Iris pigment epithelial cell (primary cell): ENCODE measurements around the gene CDV3.
A peak's percentile ranks its signal among the peaks of the same experiment; 100 is the strongest.
"Not testable (repeated sequence)": the region's sequence is repeated elsewhere in the genome, so short reads cannot be mapped to it uniquely, and the experiment has no call there.

Experiments used
- DNase-seq: peaks from one replicate; pipeline ENCODE4 v3.0.0-alpha.2; 2011; ENCODE audit warnings: low read depth

CDV3 gene

GRCh38 chr3:133573629-133574194, at the start of gene CDV3:
CDV3 (plus strand) TSS chr3:133573686; CDS start chr3:133574045, 359 bp downstream.
- DNase-seq = no peak

DNA sequence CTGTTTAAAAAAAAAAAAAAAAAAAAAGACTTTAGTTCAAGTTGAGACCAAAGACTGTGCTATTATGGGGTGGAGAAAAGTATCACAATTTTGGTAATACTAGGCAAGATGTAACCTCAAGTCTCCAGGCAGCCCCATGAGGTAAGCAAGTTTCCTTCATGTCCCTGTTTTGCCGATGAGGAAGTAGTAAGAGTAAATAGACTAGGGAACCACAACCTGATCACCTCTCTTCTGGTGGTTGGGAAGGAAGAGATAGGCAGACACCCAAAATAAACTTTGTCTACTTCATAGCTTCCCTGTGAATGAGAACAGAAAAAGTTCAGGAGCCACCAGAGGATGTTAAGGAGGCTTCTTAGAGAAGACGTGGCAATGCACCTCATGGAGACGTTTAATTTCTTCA, 49.7 kb upstream of the CDV3 start:
- not testable (repeated sequence) for DNase-seq

DNA sequence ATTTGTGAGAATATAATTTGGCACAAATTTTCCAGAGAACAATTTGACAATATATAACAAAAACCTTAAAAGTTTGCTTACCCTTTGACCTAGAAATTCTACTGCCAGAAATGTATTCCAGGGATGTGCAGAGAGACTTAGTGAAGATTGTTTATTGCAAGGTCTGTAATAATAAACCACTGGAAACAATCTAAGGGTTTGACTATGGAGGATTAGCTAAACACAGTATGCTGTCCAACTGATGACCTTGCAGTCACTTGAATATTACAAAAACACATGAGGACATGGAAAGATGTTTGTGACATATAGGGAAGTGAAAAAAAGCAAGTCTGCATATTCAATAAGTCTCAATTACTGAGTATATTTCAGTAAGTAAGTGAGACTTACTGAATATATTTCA, 48.1 kb upstream of the CDV3 start:
- peak; percentile 40 for DNase-seq

- DNase-seq = no peak
Measured at GRCh38 chr3:133527081-133527715, 46.3 kb upstream of the CDV3 start.

- DNase-seq = no peak
Measured at GRCh38 chr3:133529809-133530208, 43.7 kb upstream of the CDV3 start.

DNA sequence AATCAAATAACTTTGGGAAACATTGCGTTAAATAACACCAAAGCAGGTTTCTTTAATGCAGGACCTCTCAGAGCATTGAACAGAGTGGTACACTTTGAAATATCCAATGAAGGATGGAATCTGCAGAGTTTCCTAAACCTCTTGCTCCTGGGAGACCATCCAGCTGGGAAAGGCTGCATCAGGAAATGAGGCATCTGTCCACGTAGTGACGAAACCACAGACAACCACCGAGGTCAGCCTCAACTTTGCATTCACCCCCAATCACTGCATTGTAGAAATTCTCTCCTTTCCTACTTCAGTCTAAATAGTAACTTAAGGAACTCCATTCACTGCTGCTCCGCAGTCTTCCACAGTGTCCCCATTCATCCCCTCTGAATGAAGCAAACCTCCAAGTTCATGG, 41.5 kb upstream of the CDV3 start:
- DNase-seq = peak; percentile 89

GRCh38 chr3:133532951-133533350, 40.5 kb upstream of the CDV3 start:
- DNase-seq = peak; percentile 76

GRCh38 chr3:133535971-133536881, 37.3 kb upstream of the CDV3 start:
- peak; percentile 97 for DNase-seq

DNA sequence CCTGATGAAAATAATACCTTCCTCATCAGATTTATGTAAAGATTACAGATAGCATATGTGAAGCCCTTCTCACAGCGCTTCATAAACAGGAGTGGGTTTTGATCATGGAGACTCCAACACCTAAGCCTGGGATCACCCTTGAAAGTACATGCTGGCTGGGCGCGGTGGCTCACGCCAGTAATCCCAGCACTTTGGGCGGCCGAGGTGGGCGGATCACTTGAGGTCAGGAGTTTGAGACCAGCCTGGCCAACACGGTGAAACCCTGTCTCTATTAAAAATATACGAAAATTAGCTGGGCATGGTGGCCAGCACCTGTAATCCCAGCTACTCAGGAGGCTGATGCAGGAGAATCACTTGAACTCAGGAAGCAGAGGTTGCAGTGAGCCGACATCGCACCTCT, 36.4 kb upstream of the CDV3 start:
- DNase-seq = not testable (repeated sequence)

DNA sequence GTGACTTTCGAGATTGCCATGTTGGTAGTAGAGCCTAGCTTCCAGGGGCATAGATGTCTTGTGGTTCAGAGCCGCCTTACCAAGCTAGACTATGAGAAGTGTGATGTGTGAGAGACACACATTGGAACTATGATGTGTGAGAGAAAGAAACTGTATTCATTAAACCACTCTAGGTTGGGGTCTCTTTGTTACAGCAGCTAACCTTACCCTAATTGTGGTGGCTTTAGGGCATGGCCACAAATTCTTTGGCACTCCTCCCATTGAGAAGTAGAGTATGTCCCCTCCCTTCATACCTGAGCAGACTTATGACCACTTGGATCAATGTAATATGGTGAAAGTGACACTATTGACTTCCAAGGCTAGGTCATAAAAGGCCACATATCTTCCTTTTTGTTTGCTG, 35.3 kb upstream of the CDV3 start:
- no peak for DNase-seq

GRCh38 chr3:133540896-133541674, 32.4 kb upstream of the CDV3 start:
- DNase-seq = peak; percentile 43

DNA sequence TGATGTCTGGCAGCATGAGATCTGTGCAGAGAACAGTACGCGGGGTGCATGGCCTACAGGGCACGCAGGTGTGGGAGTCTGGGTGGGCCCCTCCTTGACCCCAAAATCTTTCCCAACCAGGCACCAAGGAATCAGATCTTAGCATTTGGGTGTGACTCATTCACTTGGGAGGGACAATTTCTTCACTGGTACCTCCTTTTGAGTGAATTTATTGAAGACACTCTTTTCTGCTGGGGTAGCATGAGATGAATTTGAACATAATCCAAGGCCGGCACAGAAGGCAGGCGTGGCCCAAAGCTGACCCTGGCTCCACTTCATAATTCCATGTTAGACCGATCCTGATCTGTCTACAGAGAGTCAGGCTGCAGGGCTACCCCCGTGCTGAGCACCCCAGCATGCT, 30.6 kb upstream of the CDV3 start:
- DNase-seq = no peak

- not testable (repeated sequence) for DNase-seq
Measured at GRCh38 chr3:133544983-133545382, 28.5 kb upstream of the CDV3 start.

- DNase-seq = peak; percentile 75
Measured at GRCh38 chr3:133547432-133548041, 25.9 kb upstream of the CDV3 start.

GRCh38 chr3:133548090-133548489, 25.4 kb upstream of the CDV3 start:
- DNase-seq = peak; percentile 42

DNA sequence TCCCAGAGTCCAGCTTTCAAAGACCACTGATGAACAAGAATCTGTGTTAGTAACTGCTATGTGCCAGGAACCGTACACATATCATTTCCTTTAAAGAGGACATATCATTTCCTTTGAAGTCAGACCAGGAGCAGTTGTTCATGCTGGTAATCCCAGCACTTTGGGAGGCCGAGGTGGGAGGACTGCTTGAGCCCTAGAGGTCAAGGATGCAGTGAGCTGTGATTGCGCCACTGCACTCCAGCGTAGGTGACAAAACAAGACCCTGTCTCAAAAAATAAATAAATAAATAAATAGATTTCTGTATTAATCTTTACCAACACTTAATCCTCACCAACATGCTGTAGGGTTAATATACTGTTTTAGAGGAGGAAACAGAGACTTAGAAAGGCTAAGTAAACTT, 23.9 kb upstream of the CDV3 start:
- no peak for DNase-seq

GRCh38 chr3:133551589-133551988, 21.9 kb upstream of the CDV3 start:
- DNase-seq = not testable (repeated sequence)

GRCh38 chr3:133561679-133562078, 11.8 kb upstream of the CDV3 start:
- DNase-seq = no peak

DNA sequence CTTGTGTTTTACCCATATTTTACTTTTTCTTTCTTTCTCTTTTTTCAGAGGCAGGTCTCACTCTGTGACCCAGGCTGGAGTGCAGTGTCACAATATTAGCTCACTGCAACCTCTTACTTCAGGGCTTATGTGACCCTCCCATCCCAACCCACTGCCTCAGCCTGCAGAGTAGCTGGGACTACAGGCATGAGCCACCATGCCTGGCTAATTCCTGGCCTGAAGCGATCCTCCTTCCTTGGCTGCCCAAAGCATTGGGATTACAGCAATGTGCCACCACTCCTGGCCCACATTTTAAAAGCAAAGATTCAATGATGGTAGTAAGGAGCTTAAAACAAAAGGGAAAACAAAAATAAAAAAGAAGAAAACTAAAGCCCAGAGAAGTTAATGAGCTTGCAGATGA, 11.1 kb upstream of the CDV3 start:
- DNase-seq = no peak

- DNase-seq = peak; percentile 53
Measured at GRCh38 chr3:133563186-133563591, 10.3 kb upstream of the CDV3 start.

DNA sequence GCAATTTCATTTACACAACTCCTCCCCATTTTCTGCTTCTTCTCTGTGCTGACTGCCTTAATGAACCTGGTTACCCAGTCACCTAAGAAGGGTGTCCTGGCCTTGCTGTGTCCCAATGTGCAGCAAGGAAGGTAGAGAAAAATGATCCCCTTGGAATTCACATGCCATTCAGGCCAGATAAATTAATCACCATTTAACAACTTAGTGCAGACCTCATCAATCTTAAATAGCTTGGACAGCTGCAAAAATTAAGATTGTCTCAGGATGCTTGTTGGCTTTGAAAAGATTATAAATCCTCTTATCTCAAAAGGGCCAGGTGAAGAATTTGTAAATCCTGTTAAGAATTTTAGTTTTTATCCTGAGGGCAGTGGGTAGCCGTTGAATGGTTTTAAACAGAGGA, 9.7 kb upstream of the CDV3 start:
- no peak for DNase-seq
